ENCODE data around the gene POLR2E. TPM values are rescaled to one million over a fixed set of nuclear protein-coding genes. Genes with fewer than 3 reads are reported as not detected.

Gene POLR2E
- total RNA-seq, 4 donors from 2014 or later: 81.6 to 136 (median 121) TPM

DNA sequence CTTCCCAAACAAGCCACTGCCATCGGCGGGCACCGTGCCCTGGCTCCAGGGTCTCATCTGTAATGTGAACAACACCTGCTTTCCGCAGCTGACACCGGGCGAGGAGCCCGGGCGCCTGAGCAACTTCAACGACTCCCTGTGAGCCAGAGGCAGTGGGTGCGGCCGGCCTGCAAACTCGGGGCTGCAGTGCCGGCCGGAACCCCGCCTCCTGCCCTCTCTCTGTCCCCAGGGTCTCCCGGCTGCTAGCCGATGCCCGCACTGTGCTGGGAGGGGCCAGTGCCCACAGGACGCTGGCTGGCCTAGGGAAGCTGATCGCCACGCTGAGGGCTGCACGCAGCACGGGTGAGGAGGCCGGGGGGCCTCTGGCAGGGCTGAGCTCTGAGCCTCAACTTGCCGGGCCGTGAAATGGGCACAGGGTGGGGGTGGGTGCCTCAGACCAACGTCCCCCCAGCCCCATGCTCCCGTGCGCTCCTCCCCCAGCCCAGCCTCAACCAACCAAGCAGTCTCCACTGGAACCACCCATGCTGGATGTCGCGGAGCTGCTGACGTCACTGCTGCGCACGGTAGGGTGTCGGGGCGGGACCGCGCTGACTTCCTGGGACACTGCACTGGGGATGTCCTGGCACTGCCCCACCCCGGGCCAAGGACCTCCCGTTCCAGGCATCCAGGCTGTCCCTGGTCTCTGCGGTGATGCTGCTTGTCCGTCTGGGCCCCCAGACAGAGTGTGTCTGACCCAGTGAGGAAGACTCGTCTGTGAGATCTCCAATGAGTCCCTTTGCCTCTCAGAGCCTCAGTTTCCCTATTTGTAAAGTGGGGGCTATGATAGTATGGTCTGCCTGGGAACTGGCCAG lies 53.1 kb downstream of the POLR2E start:
- H3K4me1 ChIP-seq: peaks cover 0 to 55% (median 25%) of the 10 kb centered on the region in 4 donors
- no peak for TF ChIP-seq POLR2A (IDR thresholded peaks at IDR 0.05)
- TF ChIP-seq EP300 (IDR thresholded peaks at IDR 0.05): no peak
- TF ChIP-seq CTCF (IDR thresholded peaks at IDR 0.05): no peak
- no peak overlapping the region for H3K4me3 ChIP-seq
- no peak for DNase-seq (ENCODE audit: low spot score in 2 of 2)
- peaks cover 0 to 25% of the 10 kb centered on the region in 2 donors for H3K27me3 ChIP-seq
- H3K27ac ChIP-seq: peak overlapping the region in 2 of 4 donors; percentile 24 to 26
- H3K9me3 ChIP-seq: no peaks in the 10 kb centered on the region
- peaks cover 0 to 8% (median 0%) of the 10 kb centered on the region in 3 donors for H3K36me3 ChIP-seq
- 45 to 70% methylated on average over 9 to 36 of the region's 43 CpGs for WGBS, 2 donors

- H3K36me3 ChIP-seq: peaks cover 0 to 15% (median 0%) of the 10 kb centered on the region in 3 donors
- H3K9me3 ChIP-seq: no peaks in the 10 kb centered on the region
- no peak for DNase-seq (ENCODE audit: low spot score in 2 of 2)
- WGBS, 2 donors: 25 to 31% methylated on average over 19 to 25 of the region's 26 CpGs
- H3K27ac ChIP-seq: peak overlapping the region in 2 of 4 donors; percentile 26 to 39
- peaks cover 0 to 25% of the 10 kb centered on the region in 2 donors for H3K27me3 ChIP-seq
- H3K4me1 ChIP-seq: peaks cover 0 to 55% (median 25%) of the 10 kb centered on the region in 4 donors
- TF ChIP-seq EP300 (IDR thresholded peaks at IDR 0.05): no peak
- TF ChIP-seq CTCF (IDR thresholded peaks at IDR 0.05): no peak
- TF ChIP-seq POLR2A (IDR thresholded peaks at IDR 0.05): no peak
- H3K4me3 ChIP-seq: peak overlapping the region in 3 of 4 donors; percentile 15 to 59 (median 56)
Measured at GRCh38 chr19:1041272-1041834, 53.8 kb downstream of the POLR2E start.

DNA sequence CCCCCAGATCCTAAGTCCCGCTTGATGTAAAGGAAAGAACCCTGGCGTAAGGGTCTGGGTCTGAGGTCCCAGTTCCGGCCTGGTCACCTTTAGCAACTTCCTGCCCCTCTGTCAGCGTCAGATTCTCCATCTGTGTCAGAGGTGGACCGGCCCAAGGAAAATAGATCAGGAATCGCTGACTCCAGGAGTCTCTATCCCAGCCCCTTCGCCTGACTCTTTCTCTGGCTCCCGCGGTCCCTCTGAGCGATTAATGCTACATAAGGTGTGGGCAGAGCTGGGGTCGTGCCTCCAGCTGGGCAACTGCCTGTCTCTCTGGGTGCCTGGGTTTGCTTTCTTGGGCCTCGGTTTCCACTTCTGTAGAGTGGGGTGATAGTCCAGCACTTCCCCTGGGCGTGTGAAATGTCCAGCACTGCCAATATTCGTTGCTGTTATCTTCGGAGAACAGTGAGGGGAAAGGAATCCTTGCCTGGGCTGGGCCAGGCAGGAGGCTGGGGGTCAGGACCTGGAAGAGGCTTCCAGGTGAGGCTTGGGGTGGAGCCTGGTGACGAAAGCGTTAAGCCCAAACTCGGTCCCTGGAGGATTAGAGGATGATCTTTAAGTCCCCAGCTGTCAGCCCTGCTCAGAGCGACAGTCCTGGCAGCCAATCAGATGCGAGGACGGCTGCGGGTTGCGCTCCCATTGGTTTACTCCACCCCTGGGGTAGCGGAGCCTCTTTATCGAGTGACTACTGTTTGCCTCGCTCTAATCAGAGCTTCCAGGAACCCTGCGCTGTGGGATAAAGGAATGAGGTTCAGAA lies 54.5 kb downstream of the POLR2E start:
- H3K9me3 ChIP-seq: no peaks in the 10 kb centered on the region
- 3 to 6% methylated on average over 16 to 23 of the region's 27 CpGs for WGBS, 2 donors
- TF ChIP-seq POLR2A (IDR thresholded peaks at IDR 0.05) (no peak), EP300 (IDR thresholded peaks at IDR 0.05) (no peak), CTCF (IDR thresholded peaks at IDR 0.05) (no peak)
- DNase-seq (ENCODE audit: low spot score in 2 of 2): peak; percentile 57 to 80
- H3K4me1 ChIP-seq: peaks cover 0 to 55% (median 25%) of the 10 kb centered on the region in 4 donors
- H3K27me3 ChIP-seq: peaks cover 0 to 25% of the 10 kb centered on the region in 2 donors
- H3K4me3 ChIP-seq: peak overlapping the region; percentile 28 to 59 (median 55)
- H3K27ac ChIP-seq: peak overlapping the region in 3 of 4 donors; percentile 39 to 70 (median 40)
- peaks cover 0 to 22% (median 0%) of the 10 kb centered on the region in 3 donors for H3K36me3 ChIP-seq

GRCh38 chr19:1039646-1040475 lies 55.3 kb downstream of the POLR2E start, which contains the start of gene ABCA7:
TSS of gene ABCA7 (plus strand) at chr19:1040107. CDS start at chr19:1041362, 1,255 bp downstream.
- H3K9me3 ChIP-seq: no peaks in the 10 kb centered on the region
- H3K36me3 ChIP-seq: peaks cover 0 to 29% (median 0%) of the 10 kb centered on the region in 3 donors
- H3K27ac ChIP-seq: peak within 1 kb of the TSS in 2 of 4 donors; percentile 40 to 70
- peak within 1 kb of the TSS; percentile 28 to 59 (median 55) for H3K4me3 ChIP-seq
- peaks cover 0 to 25% of the 10 kb centered on the region in 2 donors for H3K27me3 ChIP-seq
- H3K4me1 ChIP-seq: peaks cover 0 to 55% (median 25%) of the 10 kb centered on the region in 4 donors
- TF ChIP-seq EP300 (IDR thresholded peaks at IDR 0.05): peak in 1 of 2 donors; percentile 76
- peak in 1 of 2 donors; percentile 30 for TF ChIP-seq POLR2A (IDR thresholded peaks at IDR 0.05)
- TF ChIP-seq CTCF (IDR thresholded peaks at IDR 0.05): peak in 1 of 5 experiments; percentile 38
- DNase-seq (ENCODE audit: low spot score in 2 of 2): peak; percentile 91 to 94
- WGBS, 2 donors: 2 to 5% methylated on average over 20 to 34 of the region's 56 CpGs
